OCI-LY1 (cell line): ENCODE data around the gene PREX1.

Source experiments
- H2AFZ ChIP-seq: fragments of 200-600 bp; sonication (generic), shearing (Covaris generic); 2 replicates; pipeline ENCODE4 v1.6.0; 2014; ENCODE audit warnings: antibody characterized with exemption, mild to moderate bottlenecking, low read length
- H3F3A ChIP-seq: fragments of 200-600 bp; sonication (generic), shearing (Covaris generic); 2 replicates; pipeline ENCODE4 v1.6.0; 2014; ENCODE audit warnings: mild to moderate bottlenecking, antibody characterized with exemption, low read length, moderate library complexity; ENCODE audit not compliant: insufficient read depth
- H3K27ac ChIP-seq: fragments of 200-600 bp; sonication (generic); 2 replicates; pipeline ENCODE4 v1.5.1; 2014; ENCODE audit warnings: low read length, mixed run types, mild to moderate bottlenecking, low read depth; ENCODE audit not compliant: poor library complexity, severe bottlenecking
- H3K27me3 ChIP-seq: fragments of 200-600 bp; sonication (generic); 2 replicates; pipeline ENCODE4 v1.6.0; 2014; ENCODE audit warnings: antibody characterized with exemption, mild to moderate bottlenecking, low read length, moderate library complexity; ENCODE audit not compliant: insufficient read depth
- H3K36me3 ChIP-seq: fragments of 200-600 bp; sonication (generic); 2 replicates; pipeline ENCODE4 v1.6.1; 2014; ENCODE audit warnings: mild to moderate bottlenecking, antibody characterized with exemption, low read length, moderate library complexity, mixed read lengths; ENCODE audit not compliant: insufficient read depth
- H3K4me1 ChIP-seq: fragments of 200-600 bp; sonication (generic); 2 replicates; pipeline ENCODE4 v1.5.1; 2014; ENCODE audit warnings: mild to moderate bottlenecking, low read length, moderate library complexity; ENCODE audit not compliant: insufficient read depth, severe bottlenecking
- H3K4me2 ChIP-seq: fragments of 200-600 bp; sonication (generic), shearing (Covaris generic); 2 replicates; pipeline ENCODE4 v1.6.1; 2014; ENCODE audit warnings: low read length
- H3K4me3 ChIP-seq: fragments of 200-600 bp; sonication (generic); 2 replicates; pipeline ENCODE4 v1.5.1; 2014; ENCODE audit warnings: low read length, low read depth, mild to moderate bottlenecking, mixed read lengths; ENCODE audit not compliant: poor library complexity, severe bottlenecking
- H3K79me2 ChIP-seq: fragments of 200-600 bp; shearing (Covaris generic); 2 replicates; pipeline ENCODE4 v1.6.1; 2016; ENCODE audit warnings: mixed run types, low read length, mixed read lengths; ENCODE audit not compliant: insufficient read depth
- H3K9ac ChIP-seq: fragments of 200-600 bp; sonication (generic), shearing (Covaris generic); 2 replicates; pipeline ENCODE4 v1.6.1; 2014; ENCODE audit warnings: mild to moderate bottlenecking, low read length, mixed read lengths
- H3K9me2 ChIP-seq: fragments of 200-600 bp; sonication (generic), shearing (Covaris generic); 2 replicates; pipeline ENCODE4 v1.6.1; 2014; ENCODE audit warnings: low read depth, mild to moderate bottlenecking, low read length, mixed read lengths
- H3K9me3 ChIP-seq: fragments of 200-600 bp; shearing (Covaris generic); 2 replicates; pipeline ENCODE4 v1.6.1; 2014; ENCODE audit warnings: low read length, mixed read lengths
- H4K20me1 ChIP-seq: fragments of 200-600 bp; sonication (generic), shearing (Covaris generic); 2 replicates; pipeline ENCODE4 v1.6.0; 2016; ENCODE audit warnings: mild to moderate bottlenecking, low read length; ENCODE audit not compliant: insufficient read depth
- EZH2 ChIP-seq: fragments of 200-600 bp; sonication (generic), shearing (Covaris generic); IDR thresholded peaks from 2 replicates; pipeline ENCODE4 v1.8.0; 2017; ENCODE audit warnings: borderline replicate concordance, mixed run types, mild to moderate bottlenecking, antibody characterized with exemption, low read length, moderate library complexity, mixed read lengths
- TF ChIP-seq, protein P1 (sequence below): fragments of 200-600 bp; sonication (generic), shearing (Covaris generic); IDR thresholded peaks from 2 replicates; pipeline ENCODE4 v1.5.1; 2017; ENCODE audit warnings: mild to moderate bottlenecking, antibody characterized with exemption, low read length, moderate library complexity, mixed read lengths

PREX1 gene

GRCh38 chr20:48682529-48683363 is 145.1 kb downstream of the PREX1 start:
- no peaks in the 10 kb centered on the region for H4K20me1 ChIP-seq
- H3K4me3 ChIP-seq: no peak overlapping the region
- no peaks in the 10 kb centered on the region for H3K79me2 ChIP-seq
- no peaks in the 10 kb centered on the region for H3K9me2 ChIP-seq
- H3K36me3 ChIP-seq: no peaks in the 10 kb centered on the region
- no peaks in the 10 kb centered on the region; the same call in 1 of the 2 replicates for H3K27me3 ChIP-seq
- no peak overlapping the region for H3K4me2 ChIP-seq
- H2AFZ ChIP-seq: no peak overlapping the region
- no peaks in the 10 kb centered on the region for H3K9me3 ChIP-seq
- no peak overlapping the region for H3K27ac ChIP-seq
- H3F3A ChIP-seq: no peaks in the 10 kb centered on the region
- TF ChIP-seq, protein P1, sequence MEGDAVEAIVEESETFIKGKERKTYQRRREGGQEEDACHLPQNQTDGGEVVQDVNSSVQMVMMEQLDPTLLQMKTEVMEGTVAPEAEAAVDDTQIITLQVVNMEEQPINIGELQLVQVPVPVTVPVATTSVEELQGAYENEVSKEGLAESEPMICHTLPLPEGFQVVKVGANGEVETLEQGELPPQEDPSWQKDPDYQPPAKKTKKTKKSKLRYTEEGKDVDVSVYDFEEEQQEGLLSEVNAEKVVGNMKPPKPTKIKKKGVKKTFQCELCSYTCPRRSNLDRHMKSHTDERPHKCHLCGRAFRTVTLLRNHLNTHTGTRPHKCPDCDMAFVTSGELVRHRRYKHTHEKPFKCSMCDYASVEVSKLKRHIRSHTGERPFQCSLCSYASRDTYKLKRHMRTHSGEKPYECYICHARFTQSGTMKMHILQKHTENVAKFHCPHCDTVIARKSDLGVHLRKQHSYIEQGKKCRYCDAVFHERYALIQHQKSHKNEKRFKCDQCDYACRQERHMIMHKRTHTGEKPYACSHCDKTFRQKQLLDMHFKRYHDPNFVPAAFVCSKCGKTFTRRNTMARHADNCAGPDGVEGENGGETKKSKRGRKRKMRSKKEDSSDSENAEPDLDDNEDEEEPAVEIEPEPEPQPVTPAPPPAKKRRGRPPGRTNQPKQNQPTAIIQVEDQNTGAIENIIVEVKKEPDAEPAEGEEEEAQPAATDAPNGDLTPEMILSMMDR: no peak
- no peak for TF ChIP-seq EZH2
- no peak overlapping the region for H3K9ac ChIP-seq
- H3K4me1 ChIP-seq: no peaks in the 10 kb centered on the region

DNA sequence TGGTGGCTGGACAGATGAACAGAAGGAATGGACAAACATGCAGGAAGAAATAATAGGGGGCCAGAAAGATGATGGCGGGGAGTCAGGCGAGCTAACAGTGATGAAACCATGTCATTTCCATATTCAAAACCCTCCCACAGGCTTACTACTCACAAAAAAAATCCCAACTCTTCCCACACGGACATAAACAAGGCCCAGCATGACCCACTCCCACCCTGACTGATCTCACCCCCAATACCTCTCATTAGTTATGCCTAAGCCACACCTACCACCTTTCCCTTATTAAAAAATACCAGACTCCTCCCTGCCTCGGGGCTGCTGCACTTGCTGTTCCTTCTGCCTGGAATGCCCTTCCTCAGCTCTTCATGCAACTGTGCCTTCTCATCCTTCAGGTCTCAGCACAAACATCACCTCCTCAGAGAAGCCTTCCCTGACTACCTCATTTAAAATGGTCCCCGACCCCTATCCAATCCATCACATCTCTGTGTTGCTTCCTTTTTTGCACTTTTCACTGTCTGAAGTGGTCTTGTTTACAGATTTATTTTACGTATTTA is 145.8 kb downstream of the PREX1 start:
- no peak overlapping the region for H3K4me2 ChIP-seq
- no peaks in the 10 kb centered on the region for H3K9me2 ChIP-seq
- H3K27me3 ChIP-seq: no peaks in the 10 kb centered on the region; the same call in 1 of the 2 replicates
- H3K9ac ChIP-seq: no peak overlapping the region
- H3K27ac ChIP-seq: no peak overlapping the region
- H3K4me1 ChIP-seq: no peaks in the 10 kb centered on the region
- no peaks in the 10 kb centered on the region for H3K9me3 ChIP-seq
- no peaks in the 10 kb centered on the region for H3K79me2 ChIP-seq
- H4K20me1 ChIP-seq: no peaks in the 10 kb centered on the region
- H2AFZ ChIP-seq: no peak overlapping the region
- TF ChIP-seq, protein P1: no peak
- no peak for TF ChIP-seq EZH2
- H3K36me3 ChIP-seq: no peaks in the 10 kb centered on the region
- no peaks in the 10 kb centered on the region for H3F3A ChIP-seq
- no peak overlapping the region for H3K4me3 ChIP-seq

- no peaks in the 10 kb centered on the region for H3K9me3 ChIP-seq
- H3K9me2 ChIP-seq: no peaks in the 10 kb centered on the region
- no peaks in the 10 kb centered on the region for H3F3A ChIP-seq
- no peak overlapping the region for H3K27ac ChIP-seq
- TF ChIP-seq, protein P1: no peak
- TF ChIP-seq EZH2: no peak
- no peaks in the 10 kb centered on the region for H3K4me1 ChIP-seq
- H4K20me1 ChIP-seq: no peaks in the 10 kb centered on the region
- no peaks in the 10 kb centered on the region; the same call in 1 of the 2 replicates for H3K27me3 ChIP-seq
- no peak overlapping the region for H3K9ac ChIP-seq
- no peak overlapping the region for H3K4me3 ChIP-seq
- no peaks in the 10 kb centered on the region for H3K79me2 ChIP-seq
- H3K36me3 ChIP-seq: no peaks in the 10 kb centered on the region
- H2AFZ ChIP-seq: no peak overlapping the region
- no peak overlapping the region for H3K4me2 ChIP-seq
Measured at GRCh38 chr20:48681201-48681872, 146.5 kb downstream of the PREX1 start.
